Suprapubic skin (tissue), 4 donors: ENCODE data around the gene ARHGAP12. TPM values are rescaled to one million over a fixed set of nuclear protein-coding genes. Genes with fewer than 3 reads are reported as not detected.

Experiments used
- DNase-seq, 2 donors: peaks; one replicate each; pipeline ENCODE4 v3.0.0-alpha.2; 2019; ENCODE audit warnings: low spot score in 2 of 2
- H3K27ac ChIP-seq: fragments of 200-600 bp; sonication (generic); one replicate; pipeline ENCODE4 v1.5.1; 2019
- H3K27me3 ChIP-seq: fragments of 200-600 bp; sonication (generic); one replicate; pipeline ENCODE4 v1.5.1; 2019
- H3K36me3 ChIP-seq: fragments of 200-600 bp; sonication (generic); one replicate; pipeline ENCODE4 v1.5.1; 2019
- H3K4me1 ChIP-seq: fragments of 200-600 bp; sonication (generic); one replicate; pipeline ENCODE4 v1.5.1; 2019
- H3K4me3 ChIP-seq: fragments of 200-600 bp; sonication (generic); one replicate; pipeline ENCODE4 v1.5.1; 2019; ENCODE audit warnings: mild to moderate bottlenecking
- H3K9me3 ChIP-seq: fragments of 200-600 bp; sonication (generic); one replicate; pipeline ENCODE4 v1.5.1; 2019
- EP300 ChIP-seq: sonication (generic); formaldehyde crosslinking; IDR thresholded peaks from one replicate; pipeline ENCODE4 v1.6.1; 2017; ENCODE audit warnings: antibody characterized with exemption
- POLR2A ChIP-seq, 2 donors: fragments of 450-650 bp; IDR thresholded peaks; one replicate each; pipeline ENCODE4 v1.6.1; 2017; ENCODE audit warnings: antibody characterized with exemption in 2 of 2, mild to moderate bottlenecking in 2 of 2, moderate library complexity in 2 of 2
- POLR2AphosphoS5 ChIP-seq, 3 donors: sonication (generic); formaldehyde crosslinking; IDR thresholded peaks; one replicate each; pipeline ENCODE4 v1.6.1; 2017; ENCODE audit warnings: antibody characterized with exemption in 3 of 3
- whole genome bisulfite sequencing: methylation state at CpG from one replicate; pipeline ENCODE4 v1.1.5; 2018; 5-methylcytosine and 5-hydroxymethylcytosine counted together
- total RNA-seq, 4 donors: library from RNA; depleted of rRNA; stranded (reverse); fragments of >200 nt; gene quantifications; one replicate each; pipeline ENCODE4 v1.1.0, GENCODE V29; 2016
- TF ChIP-seq, protein P1 (sequence below), 2 donors: fragments of 200-600 bp in 1 of 2; fragments of 450-650 bp in 1 of 2; sonication (generic) in 1 of 2; IDR thresholded peaks; one replicate each; pipeline ENCODE4 v1.5.1; 2016 to 2019; ENCODE audit warnings: antibody characterized with exemption in 2 of 2, mild to moderate bottlenecking in 1 of 2, moderate library complexity in 1 of 2

ARHGAP12 gene
- total RNA-seq, 4 donors from 2014 or later: 25.7 to 64.5 (median 39.5) TPM

DNA sequence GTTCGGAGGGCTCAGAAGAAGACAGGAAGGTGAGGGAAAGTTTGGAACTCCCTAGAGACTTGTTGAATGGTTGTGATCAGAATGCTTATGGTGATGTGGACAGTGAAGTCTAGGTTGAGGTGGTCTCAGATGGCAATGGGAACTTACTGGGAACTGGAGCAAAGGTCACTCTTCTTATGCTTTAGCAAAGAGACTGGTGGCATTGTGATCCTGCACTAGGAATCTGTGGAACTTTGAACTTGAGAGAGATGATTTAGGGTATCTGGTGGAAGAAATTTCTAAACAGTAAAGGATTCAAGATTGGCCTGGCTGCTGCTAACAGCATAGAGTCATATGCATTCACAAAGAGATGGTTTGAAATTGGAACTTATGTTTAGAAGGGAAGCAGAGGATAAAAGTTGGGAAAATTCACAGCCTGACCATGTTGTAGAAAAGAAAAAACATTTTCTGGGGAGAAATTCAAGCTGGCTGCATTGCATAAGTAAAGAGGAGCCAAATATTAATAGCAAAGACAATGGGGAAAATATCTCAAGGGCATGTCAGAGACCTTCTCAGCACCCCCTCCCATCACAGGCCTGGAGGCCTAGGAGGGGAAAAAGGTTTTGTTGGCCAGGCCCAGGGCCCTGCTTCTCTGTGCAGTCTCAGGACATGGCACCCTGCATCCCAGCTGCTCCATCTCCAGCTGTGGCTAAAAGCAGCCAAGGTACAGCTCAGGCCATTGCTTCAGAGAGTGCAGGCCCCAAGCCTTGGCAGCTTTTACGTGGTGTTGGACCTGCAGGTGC lies 26.0 kb upstream of the ARHGAP12 start:
- Histone ChIP-seq H3K9me3 (peaks cover 7% of the 10 kb centered on the region), H3K36me3 (no peaks in the 10 kb centered on the region), H3K4me1 (peaks cover 4% of the 10 kb centered on the region), H3K27me3 (no peaks in the 10 kb centered on the region), H3K27ac (no peak overlapping the region), H3K4me3 (no peak overlapping the region)
- WGBS: 99% methylated on average over 2 of the region's 2 CpGs
- TF ChIP-seq POLR2A (IDR thresholded peaks at IDR 0.05) (no peak), POLR2AphosphoS5 (IDR thresholded peaks at IDR 0.05) (no peak), EP300 (no peak)
- TF ChIP-seq, protein P1, sequence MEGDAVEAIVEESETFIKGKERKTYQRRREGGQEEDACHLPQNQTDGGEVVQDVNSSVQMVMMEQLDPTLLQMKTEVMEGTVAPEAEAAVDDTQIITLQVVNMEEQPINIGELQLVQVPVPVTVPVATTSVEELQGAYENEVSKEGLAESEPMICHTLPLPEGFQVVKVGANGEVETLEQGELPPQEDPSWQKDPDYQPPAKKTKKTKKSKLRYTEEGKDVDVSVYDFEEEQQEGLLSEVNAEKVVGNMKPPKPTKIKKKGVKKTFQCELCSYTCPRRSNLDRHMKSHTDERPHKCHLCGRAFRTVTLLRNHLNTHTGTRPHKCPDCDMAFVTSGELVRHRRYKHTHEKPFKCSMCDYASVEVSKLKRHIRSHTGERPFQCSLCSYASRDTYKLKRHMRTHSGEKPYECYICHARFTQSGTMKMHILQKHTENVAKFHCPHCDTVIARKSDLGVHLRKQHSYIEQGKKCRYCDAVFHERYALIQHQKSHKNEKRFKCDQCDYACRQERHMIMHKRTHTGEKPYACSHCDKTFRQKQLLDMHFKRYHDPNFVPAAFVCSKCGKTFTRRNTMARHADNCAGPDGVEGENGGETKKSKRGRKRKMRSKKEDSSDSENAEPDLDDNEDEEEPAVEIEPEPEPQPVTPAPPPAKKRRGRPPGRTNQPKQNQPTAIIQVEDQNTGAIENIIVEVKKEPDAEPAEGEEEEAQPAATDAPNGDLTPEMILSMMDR (IDR thresholded peaks at IDR 0.05): no peak
- no peak for DNase-seq

DNA sequence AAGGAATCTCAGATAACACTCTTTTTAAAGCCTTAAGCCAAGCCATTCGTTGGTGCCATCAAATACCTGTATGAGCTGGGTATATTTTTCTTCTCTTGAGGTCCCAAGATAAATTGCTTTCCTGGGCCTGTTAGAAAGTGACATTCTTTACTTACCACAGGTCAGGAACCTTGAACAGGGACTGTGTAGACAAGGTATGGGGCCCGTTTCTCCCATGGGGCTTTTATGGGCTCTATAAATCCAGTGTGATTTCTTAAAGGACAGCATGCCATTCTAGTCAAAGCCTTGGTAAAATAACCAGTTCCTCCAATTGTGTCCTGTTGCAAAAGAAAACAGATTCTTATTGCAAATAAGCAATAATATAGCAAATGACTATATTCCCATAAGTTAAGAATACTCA lies 24.8 kb upstream of the ARHGAP12 start:
- Histone ChIP-seq H3K4me3 (no peak overlapping the region), H3K36me3 (no peaks in the 10 kb centered on the region), H3K27ac (no peak overlapping the region), H3K4me1 (peaks cover 7% of the 10 kb centered on the region), H3K27me3 (no peaks in the 10 kb centered on the region), H3K9me3 (peaks cover 7% of the 10 kb centered on the region)
- 95% methylated on average over 2 of the region's 2 CpGs for WGBS
- no peak for DNase-seq
- no peak for TF ChIP-seq EP300
- no peak for TF ChIP-seq POLR2A (IDR thresholded peaks at IDR 0.05)
- TF ChIP-seq, protein P1 (IDR thresholded peaks at IDR 0.05): no peak
- no peak for TF ChIP-seq POLR2AphosphoS5 (IDR thresholded peaks at IDR 0.05)

DNA sequence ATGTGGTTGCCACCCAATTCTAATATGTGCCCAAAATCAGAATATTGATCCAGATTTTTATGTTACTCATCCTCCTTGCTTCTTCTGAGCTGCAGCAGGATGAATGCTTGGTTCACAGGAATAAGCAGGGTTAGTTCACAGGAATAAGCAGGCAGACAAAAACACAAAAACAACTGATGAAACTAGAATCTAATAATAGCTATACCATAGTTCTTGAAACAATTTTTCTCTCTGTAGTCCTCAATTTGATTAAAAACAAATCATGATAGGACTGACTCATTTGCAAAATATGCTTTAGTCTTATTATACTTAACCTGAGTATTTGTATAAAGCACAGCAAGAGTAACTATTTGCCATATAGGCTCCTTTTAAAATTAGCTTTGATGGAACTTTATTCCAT lies 24.4 kb upstream of the ARHGAP12 start:
- TF ChIP-seq, protein P1 (IDR thresholded peaks at IDR 0.05): no peak
- TF ChIP-seq POLR2AphosphoS5 (IDR thresholded peaks at IDR 0.05): no peak
- no peak for TF ChIP-seq EP300
- TF ChIP-seq POLR2A (IDR thresholded peaks at IDR 0.05): no peak
- H3K4me3 ChIP-seq: no peak overlapping the region

DNA sequence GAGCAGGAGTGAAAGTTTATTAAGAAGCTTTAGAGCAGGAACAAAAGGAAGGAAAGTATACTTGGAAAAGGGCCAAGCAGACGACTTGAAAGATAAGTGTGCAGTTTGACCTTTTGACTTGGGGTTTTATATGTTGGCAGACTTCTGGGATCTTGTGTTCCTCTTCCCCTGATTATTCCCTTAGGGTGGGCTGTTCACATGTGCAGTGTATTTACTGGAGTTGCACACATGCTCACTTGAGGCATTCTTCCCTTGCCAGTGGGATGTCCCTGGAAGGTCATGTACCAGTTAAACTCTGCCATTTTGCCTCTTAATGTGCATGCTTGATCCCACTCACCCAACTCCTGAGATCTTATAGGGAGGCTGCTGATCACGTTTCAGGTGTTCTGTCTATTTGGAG lies 23.4 kb upstream of the ARHGAP12 start:
- no peak overlapping the region for H3K27ac ChIP-seq
- TF ChIP-seq, protein P1 (IDR thresholded peaks at IDR 0.05): no peak
- TF ChIP-seq POLR2A (IDR thresholded peaks at IDR 0.05): no peak
- TF ChIP-seq EP300: no peak
- no peak for TF ChIP-seq POLR2AphosphoS5 (IDR thresholded peaks at IDR 0.05)
- no peak for DNase-seq
- peaks cover 7% of the 10 kb centered on the region for H3K9me3 ChIP-seq
- peaks cover 21% of the 10 kb centered on the region for H3K4me1 ChIP-seq
- no peak overlapping the region for H3K4me3 ChIP-seq
- H3K36me3 ChIP-seq: no peaks in the 10 kb centered on the region
- WGBS: 27% methylated on average over 2 of the region's 2 CpGs
- no peaks in the 10 kb centered on the region for H3K27me3 ChIP-seq

More for the DNA sequence above, 24.4 kb upstream of the ARHGAP12 start:
- peaks cover 7% of the 10 kb centered on the region for H3K9me3 ChIP-seq
- DNase-seq: no peak
- no peaks in the 10 kb centered on the region for H3K36me3 ChIP-seq
- H3K4me1 ChIP-seq: peaks cover 11% of the 10 kb centered on the region
- H3K27ac ChIP-seq: no peak overlapping the region
- H3K27me3 ChIP-seq: no peaks in the 10 kb centered on the region

DNA sequence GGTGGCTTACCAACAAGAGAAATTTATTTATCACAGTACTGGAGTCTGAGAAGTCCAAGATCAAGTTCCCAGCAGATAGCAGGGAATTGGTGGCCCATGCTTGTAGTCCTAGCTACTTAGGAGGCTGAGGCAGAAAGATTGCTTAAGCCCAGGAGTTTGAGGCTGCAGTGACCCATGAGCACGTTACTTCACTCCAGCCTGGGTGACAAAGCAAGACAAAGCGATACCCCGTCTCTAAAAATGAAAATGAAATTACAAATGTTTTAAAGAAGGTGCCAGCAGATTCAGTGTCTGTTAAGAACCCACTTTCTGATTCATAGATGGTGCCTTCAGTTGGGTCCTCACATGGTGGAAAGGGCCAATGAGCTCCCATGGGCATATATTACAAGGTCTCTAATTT lies 20.6 kb upstream of the ARHGAP12 start:
- 95% methylated on average over 3 of the region's 3 CpGs for WGBS
- no peaks in the 10 kb centered on the region for H3K36me3 ChIP-seq
- TF ChIP-seq POLR2A (IDR thresholded peaks at IDR 0.05): no peak
- no peak for TF ChIP-seq POLR2AphosphoS5 (IDR thresholded peaks at IDR 0.05)
- TF ChIP-seq EP300: no peak
- TF ChIP-seq, protein P1 (IDR thresholded peaks at IDR 0.05): no peak
- H3K27ac ChIP-seq: no peak overlapping the region
- no peak for DNase-seq
- H3K4me3 ChIP-seq: no peak overlapping the region
- H3K9me3 ChIP-seq: peaks cover 7% of the 10 kb centered on the region
- H3K4me1 ChIP-seq: peaks cover 39% of the 10 kb centered on the region
- no peaks in the 10 kb centered on the region for H3K27me3 ChIP-seq
